Kidney (tissue), 14 donors: ENCODE data around the gene WAPL. TPM values are rescaled to one million over a fixed set of nuclear protein-coding genes. Genes with fewer than 3 reads are reported as not detected.

Source experiments
- DNase-seq, 5 donors: peaks; one replicate each; pipeline ENCODE4 v3.0.0-alpha.2; 2013 to 2020
- FAIRE-seq: peaks from 2 replicates; lab custom pipeline; 2012; peaks lifted over from hg19 to GRCh38; lab: Jason Lieb, UNC
- H3K27ac ChIP-seq, 2 donors: one replicate each; pipeline ENCODE4 v1.7.0; 2013; ENCODE audit warnings: low read depth in 2 of 2, low read length in 2 of 2, inconsistent platforms in 1 of 2
- H3K27me3 ChIP-seq: one replicate; pipeline ENCODE4 v1.7.1; 2013; ENCODE audit warnings: low read length, inconsistent platforms; ENCODE audit not compliant: control insufficient read depth, insufficient read depth
- H3K36me3 ChIP-seq, 3 donors: one replicate each; pipeline versions ENCODE4 v1.7.0 to v1.7.1; 2013; ENCODE audit warnings: low read length in 3 of 3, control low read depth in 1 of 3, inconsistent platforms in 1 of 3; ENCODE audit not compliant: insufficient read depth in 3 of 3, control insufficient read depth in 2 of 3
- H3K4me1 ChIP-seq, 3 donors: one replicate each; pipeline versions ENCODE4 v1.7.0 to v1.7.1; 2013; ENCODE audit warnings: low read length in 3 of 3, inconsistent platforms in 1 of 3, low read depth in 1 of 3; ENCODE audit not compliant: control insufficient read depth in 2 of 3, insufficient read depth in 2 of 3
- H3K4me3 ChIP-seq, 3 donors: one replicate each; pipeline versions ENCODE4 v1.7.0 to v1.8.1; 2013; ENCODE audit warnings: low read length in 3 of 3, control low read depth in 1 of 3, inconsistent platforms in 1 of 3
- H3K9ac ChIP-seq, 3 donors: one replicate each; pipeline versions ENCODE4 v1.7.0 to v1.7.1; 2013; ENCODE audit warnings: low read length in 3 of 3, control low read depth in 1 of 3, inconsistent platforms in 1 of 3
- H3K9me3 ChIP-seq, 3 donors: one replicate each; pipeline versions ENCODE4 v1.7.0 to v1.7.1; 2013; ENCODE audit warnings: low read length in 3 of 3, control low read depth in 1 of 3, inconsistent platforms in 1 of 3; ENCODE audit not compliant: control insufficient read depth in 2 of 3, insufficient read depth in 1 of 3
- intact Hi-C: fragments of 100-400 bp; cut with DNase I; formaldehyde crosslinking; loops from one replicate; pipeline ENCODE4 v1.11.1; 2022
- polyA plus RNA-seq: library from polyadenylated mRNA; stranded (reverse); fragments of 350-450 nt; fragmentation: Illumina TruSeq; extraction: RNeasy Lipid Tissue Mini Kit (QIAGEN cat#74804); gene quantifications from one replicate; pipeline ENCODE4 v1.2.3, GENCODE V29; 2014; ENCODE audit warnings: low read depth, low replicate concordance; ENCODE audit not compliant: insufficient read depth
- total RNA-seq: library from RNA; stranded (reverse); fragmentation: NEBNext Ultra II Directional; extraction: Animal tissue kit (Norgen Biotek cat#: 25700); gene quantifications from one replicate; pipeline ENCODE4 v1.2.1, GENCODE V29; 2021
- TF ChIP-seq, protein P1 (sequence below): IDR thresholded peaks from 3 replicates; pipeline ENCODE4 v1.5.1; 2012; ENCODE audit warnings: mild to moderate bottlenecking, moderate library complexity, borderline replicate concordance; ENCODE audit not compliant: insufficient read depth; ENCODE audit errors: extremely low read depth
- donor health status: control.
- donor health status: control.
- donor health status: control.
- donor health status: control.
- donor health status: control.
- donor health status: DM: yes; HTN: yes; CAD: no.
- donor health status: Normal renal cell carcinoma (clear cell type).

WAPL gene
- total and polyA plus RNA-seq, 2 donors from 2014 or later = 17.6 to 34.7 TPM

DNA sequence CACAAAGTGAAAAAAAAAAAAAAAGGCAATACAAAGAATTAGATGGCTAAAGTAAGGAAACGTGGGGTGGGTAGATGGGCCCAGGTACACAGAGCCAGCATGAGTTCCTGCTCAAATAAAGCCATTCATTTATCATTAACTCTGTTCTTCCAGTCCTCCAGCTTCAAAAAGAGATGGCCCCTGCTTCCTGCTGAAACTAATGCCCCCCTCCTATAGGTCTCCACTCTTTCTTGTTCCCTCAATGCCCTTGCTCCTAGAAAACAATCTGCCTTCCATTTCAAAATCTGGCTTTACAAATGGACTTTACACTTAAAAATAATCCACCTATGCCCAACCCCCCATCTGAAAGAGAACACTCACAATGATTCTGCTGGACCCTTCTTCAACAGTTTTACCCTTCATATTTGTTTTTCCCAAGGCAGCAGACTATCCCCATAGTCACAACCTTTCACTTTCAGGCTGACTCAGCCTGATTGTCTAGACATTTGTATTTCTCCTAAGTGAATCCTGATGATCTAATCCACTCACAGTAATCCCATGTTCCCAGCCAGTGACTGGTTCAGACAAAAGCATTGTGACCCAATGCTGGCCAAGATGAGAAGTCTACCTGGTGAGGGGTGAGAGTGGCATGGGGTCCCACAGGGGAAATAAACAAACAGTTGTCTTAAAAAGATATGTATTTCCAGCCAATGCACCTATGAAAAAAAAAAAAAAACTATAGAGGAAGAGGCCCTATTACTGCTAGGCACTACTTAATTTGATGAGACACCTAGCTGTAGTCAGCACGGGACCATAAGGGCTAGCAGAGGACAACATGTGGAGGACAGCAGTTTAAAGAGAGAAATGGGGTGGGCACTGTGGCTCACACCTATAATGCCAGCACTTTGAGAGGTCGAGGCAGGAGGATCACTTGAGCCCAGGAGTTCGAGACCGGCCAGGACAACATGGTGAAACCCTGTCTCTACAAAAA lies 80.4 kb downstream of the WAPL start:
- H3K27ac ChIP-seq = no peak overlapping the region
- H3K36me3 ChIP-seq = peaks cover 5 to 30% (median 9%) of the 10 kb centered on the region in 3 donors
- no peak overlapping the region for H3K4me3 ChIP-seq
- DNase-seq (no peak), FAIRE-seq (no peak)
- no peaks in the 10 kb centered on the region for H3K9me3 ChIP-seq
- H3K4me1 ChIP-seq = peaks cover 0 to 5% (median 3%) of the 10 kb centered on the region in 3 donors
- intact Hi-C loops = no loop called here
- no peak overlapping the region for H3K9ac ChIP-seq
- TF ChIP-seq, protein P1, sequence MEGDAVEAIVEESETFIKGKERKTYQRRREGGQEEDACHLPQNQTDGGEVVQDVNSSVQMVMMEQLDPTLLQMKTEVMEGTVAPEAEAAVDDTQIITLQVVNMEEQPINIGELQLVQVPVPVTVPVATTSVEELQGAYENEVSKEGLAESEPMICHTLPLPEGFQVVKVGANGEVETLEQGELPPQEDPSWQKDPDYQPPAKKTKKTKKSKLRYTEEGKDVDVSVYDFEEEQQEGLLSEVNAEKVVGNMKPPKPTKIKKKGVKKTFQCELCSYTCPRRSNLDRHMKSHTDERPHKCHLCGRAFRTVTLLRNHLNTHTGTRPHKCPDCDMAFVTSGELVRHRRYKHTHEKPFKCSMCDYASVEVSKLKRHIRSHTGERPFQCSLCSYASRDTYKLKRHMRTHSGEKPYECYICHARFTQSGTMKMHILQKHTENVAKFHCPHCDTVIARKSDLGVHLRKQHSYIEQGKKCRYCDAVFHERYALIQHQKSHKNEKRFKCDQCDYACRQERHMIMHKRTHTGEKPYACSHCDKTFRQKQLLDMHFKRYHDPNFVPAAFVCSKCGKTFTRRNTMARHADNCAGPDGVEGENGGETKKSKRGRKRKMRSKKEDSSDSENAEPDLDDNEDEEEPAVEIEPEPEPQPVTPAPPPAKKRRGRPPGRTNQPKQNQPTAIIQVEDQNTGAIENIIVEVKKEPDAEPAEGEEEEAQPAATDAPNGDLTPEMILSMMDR = no peak
- no peaks in the 10 kb centered on the region for H3K27me3 ChIP-seq

DNA sequence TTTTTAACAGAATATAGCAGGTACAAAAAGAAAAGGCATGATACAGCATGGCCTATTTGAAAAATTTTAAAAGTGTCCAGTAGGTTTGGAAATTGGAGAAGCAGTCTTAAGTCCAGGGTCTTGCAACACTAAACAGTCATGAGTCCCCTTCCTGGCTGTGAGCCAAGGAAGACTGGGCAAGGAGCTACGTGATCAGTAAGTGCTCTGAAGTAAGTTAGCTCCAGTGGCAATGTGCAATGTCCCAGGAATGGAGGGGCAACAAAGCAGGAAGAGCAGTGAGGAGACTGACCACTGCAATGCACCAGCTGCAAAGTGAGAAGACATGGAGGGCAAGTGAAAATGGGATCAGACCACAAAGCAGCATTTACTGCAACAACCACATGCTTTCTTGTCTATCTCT lies 82.0 kb downstream of the WAPL start:
- intact Hi-C loops = no loop called here
- peak in 4 of 5 donors; percentile 57 to 85 (median 60) for DNase-seq
- H3K27me3 ChIP-seq = no peaks in the 10 kb centered on the region
- H3K36me3 ChIP-seq = peaks cover 5 to 20% (median 13%) of the 10 kb centered on the region in 3 donors
- H3K9me3 ChIP-seq = no peaks in the 10 kb centered on the region
- H3K4me3 ChIP-seq = no peak overlapping the region
- FAIRE-seq = no peak
- H3K27ac ChIP-seq = no peak overlapping the region
- H3K4me1 ChIP-seq = peaks cover 0 to 5% (median 3%) of the 10 kb centered on the region in 3 donors
- H3K9ac ChIP-seq = no peak overlapping the region
- TF ChIP-seq, protein P1 = no peak

DNA sequence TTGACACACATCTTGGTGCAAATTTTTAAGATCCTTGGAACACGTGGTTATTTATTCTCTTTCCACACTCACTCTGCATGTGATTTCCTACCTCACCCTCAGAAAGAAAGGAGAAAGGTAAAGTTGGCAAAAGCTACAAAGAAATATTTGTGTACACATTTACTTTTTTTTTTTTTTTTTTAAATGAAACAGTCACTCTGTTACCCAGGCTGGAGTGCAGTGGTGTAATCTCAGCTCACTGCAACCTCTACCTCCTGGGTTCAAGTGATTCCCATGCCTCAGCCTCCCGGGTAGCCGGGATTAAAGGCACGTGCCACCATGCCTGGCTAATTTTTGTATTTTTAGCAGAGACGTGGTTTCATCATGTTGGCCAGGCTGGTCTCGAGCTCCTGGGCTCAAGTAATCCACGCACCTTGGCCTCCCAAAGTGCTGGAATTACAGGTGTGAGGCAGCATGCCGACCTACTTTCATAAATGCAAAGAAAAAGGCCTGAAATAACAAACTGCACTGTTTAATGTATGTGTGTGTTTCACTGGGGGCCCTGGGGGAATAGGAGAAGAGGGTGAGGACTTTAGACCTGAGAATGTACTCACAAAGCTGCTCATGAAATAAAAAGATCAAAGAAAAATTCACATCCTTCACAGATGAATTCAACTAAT lies 83.4 kb downstream of the WAPL start:
- no peak for FAIRE-seq
- no peak for DNase-seq
- Histone ChIP-seq H3K4me3 (no peak overlapping the region), H3K9me3 (no peaks in the 10 kb centered on the region), H3K27me3 (no peaks in the 10 kb centered on the region), H3K27ac (no peak overlapping the region), H3K9ac (no peak overlapping the region), H3K36me3 (peaks cover 5 to 20% (median 13%) of the 10 kb centered on the region in 3 donors), H3K4me1 (peaks cover 0 to 5% (median 3%) of the 10 kb centered on the region in 3 donors)
- TF ChIP-seq, protein P1 = no peak
- intact Hi-C loops = no loop called here
